HG03575 (cell line): ENCODE measurements around the gene C22orf23.

Experiments used
- ATAC-seq: cut with Tn5 transposase; IDR thresholded peaks from one replicate; pipeline ENCODE4 v1.9.1; 2021; ENCODE audit not compliant: unreplicated experiment, insufficient number of reproducible peaks, low FRiP score; ENCODE audit errors: extremely low read depth

C22orf23 gene

DNA sequence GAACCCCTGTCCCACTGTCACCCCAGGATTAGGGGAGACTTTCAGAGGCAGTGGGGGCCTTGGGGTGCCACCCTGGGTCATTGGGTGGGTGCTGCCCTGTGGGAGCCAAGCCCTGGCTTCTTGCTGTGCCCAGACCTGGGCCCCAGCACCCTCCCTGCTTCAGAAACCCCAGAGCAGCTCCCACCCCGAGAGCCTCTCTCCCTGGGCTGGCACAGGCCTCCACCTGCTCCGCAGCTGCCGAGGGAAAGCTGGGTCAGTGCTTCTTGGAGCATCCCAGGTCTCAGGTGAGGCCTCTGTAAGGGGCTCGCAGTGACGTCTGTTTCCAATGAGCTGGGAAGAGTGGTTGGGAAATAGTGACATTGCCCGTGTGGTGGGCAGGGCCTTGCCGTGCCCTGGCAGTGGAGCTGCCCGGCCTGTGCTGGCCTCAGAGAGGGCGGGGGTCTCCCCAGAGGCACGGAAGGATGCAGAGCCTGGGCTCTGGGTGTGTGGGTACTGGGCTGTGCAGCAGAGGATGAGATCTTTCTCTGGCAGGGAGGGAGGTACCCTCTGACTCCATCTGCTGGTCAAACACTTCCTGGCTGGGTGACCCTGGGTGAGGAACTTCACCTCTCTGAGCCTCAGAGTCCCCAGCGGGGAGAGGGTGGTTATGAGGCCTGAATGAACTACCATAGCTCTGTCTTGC lies 23.0 kb downstream of the C22orf23 start:
- no peak for ATAC-seq

DNA sequence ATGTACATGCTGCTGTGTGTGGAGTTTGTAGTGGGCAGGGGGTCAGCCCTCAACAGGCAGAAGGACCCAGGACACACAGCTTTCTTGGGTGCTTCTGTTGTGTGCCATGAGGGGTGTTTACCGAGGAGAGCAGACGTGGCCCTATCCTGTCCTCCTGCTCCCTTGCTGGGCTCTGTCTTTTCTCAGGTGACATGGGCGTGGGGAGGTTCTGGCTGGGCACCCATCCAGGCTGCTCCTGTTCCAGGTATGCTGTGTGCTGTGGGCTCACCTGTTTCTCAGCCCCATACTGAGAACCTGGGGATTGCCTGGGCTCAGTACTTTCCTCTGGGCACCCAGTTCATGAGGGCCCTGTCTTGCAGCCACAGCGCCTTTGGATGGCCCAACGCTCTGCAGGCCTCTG lies 24.0 kb downstream of the C22orf23 start:
- ATAC-seq, result no peak

DNA sequence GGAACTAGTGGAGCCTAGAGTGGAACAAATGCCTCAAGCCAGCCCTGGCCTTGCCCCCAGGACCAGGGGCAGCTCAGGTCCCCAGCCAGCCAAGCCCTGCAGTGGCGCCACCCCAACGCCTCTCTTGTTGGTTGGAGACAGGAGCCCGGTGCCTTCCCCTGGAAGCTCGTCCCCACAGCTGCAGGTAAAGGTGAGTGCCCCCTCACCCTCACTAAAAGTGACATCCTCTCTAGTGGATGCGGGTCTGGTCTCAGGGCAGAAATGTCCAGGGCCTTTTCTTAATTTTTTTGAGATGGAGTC lies 25.8 kb downstream of the C22orf23 start:
- no peak for ATAC-seq

DNA sequence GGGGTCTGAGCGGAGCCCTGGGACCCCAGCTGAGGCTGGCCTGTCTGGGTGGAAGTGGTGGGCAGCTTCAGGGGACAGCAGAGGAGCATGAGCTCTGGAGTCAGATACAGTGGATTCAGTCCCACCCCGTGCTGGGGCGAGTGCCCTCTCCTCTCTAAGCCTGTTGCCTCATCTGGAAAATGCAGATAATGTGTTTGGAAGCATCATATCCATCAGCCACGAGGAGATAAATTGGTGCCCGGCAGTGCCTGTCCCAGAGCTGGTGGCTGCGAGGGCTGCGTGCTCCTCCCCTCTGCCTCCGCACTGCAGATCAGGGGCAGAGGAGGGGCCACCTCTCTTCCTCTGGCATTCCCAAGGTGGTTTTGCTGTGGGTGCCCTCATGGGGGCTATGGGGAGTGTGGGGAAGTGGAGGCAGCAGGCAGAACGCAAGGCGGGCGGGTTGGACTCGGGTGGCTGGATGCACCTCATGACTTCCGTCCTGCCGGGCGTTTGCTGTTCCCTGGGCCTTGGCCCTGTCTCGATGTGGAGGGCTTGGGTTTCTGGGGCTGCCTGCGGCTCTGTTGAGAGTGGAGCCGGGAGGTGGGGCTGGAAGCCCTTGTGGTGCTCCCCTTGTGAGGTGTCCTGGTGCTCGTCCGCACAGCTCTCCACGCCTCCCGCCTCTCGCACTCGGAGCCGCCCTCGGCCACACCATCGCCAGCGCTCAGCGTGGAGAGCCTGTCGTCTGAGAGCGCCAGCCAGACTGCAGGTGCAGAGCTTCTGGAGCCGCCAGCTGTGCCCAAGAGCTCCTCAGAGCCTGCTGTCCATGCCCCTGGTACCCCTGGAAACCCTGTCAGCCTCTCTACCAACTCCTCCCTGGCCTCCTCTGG lies 26.4 kb downstream of the C22orf23 start:
- no peak for ATAC-seq

DNA sequence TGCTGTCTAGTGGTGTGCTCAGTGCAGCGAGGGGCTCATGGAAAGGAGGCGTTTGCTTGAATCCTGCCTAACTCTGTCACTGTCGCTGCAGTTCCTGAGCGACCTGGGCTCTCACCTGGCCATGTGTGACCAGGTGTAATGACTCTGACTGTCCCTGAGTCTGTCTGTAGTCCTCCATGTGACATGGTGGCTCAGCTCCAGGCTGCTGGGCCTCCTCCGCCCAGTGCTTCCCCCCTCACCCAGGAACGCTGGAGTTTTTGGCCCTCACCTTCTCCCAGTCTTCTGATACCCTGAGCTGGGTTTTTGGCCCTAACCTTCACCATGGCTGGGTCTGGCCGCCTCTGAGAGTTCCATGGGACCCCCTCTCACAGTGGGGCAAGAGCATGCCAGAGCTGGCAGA lies 27.0 kb downstream of the C22orf23 start:
- ATAC-seq, result no peak

DNA sequence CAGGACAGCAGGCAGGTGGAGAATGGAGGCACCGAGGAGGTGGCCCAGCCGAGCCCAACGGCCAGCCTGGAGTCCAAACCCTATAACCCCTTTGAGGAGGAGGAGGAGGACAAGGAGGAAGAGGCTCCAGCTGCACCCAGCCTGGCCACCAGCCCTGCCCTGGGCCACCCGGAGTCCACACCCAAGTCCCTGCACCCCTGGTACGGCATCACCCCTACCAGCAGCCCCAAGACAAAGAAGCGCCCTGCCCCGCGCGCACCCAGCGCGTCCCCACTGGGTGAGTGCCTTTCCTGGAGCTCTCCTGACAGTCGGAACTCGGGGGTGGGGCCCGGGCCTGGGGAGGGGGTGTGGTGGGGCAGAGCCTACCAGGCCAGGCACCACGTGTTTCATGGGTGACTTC lies 27.6 kb downstream of the C22orf23 start:
- no peak for ATAC-seq

DNA sequence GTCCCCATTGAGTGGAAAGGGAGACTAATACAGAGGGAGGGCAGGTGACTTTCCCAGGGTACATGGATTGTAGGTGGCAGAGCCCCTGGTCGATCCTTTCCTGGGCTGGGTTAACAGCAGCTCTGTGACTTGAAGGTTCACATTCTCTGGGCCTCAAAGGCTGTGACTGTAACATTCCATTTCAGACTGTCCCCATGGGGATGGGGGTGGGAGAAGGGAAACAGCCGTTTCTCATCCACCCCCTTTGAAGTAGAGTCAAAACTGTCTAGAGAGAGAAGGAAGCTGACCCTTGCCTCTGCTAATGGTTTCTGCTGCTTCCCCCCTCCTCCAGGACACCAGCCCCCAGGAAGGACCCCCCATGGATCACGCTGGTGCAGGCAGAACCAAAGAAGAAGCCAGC lies 28.1 kb downstream of the C22orf23 start:
- ATAC-seq, result no peak

DNA sequence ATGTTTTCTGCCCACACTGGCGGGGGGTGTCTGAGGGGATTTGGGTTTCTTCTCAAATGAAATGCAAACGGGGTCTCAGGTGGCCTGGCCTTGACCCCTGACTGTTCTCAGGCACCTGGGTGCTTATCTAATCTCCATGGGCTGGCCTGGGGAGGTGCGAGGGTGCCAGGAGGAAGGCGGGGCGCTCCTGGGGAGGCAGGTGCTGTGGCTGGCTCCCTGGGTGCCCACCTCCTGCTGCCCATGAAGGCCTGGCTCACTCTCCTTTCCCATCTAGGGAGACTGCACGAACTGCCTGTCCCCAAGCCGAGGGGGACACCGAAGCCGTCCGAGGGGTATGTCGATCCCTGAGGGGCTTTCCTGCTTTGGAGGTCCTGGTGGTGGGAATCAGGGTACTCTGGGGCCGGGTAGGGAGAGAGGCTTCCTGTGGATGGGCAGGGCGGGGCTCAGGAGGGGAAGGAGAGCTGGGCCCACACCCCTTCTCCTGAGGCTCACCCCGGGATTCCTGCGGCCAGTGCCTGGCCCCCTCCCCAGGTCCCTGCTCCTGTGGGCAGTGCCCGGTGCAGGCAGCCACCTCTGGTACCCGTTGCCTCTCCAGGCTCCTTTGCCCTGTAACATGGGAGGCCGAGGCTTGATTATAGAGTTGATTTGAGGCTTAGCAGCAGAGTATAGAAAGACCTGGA lies 28.9 kb downstream of the C22orf23 start:
- no peak for ATAC-seq

DNA sequence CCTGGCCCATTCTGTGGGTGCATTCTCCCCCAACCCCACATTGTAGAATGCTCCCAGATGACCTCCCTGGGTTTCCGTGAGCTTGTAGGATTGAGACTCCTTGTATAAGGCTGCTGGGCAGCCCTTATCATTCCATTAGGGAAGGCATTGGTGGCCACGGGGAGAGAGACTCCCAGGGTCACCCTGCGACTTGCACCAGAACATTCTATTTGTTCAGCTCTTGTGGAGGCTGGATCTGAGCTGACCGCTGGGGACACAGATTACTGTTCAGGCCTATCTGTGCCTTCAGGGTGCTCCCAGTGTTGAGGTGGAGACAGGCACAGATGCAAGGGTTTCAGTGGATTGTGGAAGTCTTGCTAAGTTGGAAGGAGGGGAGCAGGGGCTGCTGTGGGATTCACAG lies 29.5 kb downstream of the C22orf23 start:
- ATAC-seq, result no peak

DNA sequence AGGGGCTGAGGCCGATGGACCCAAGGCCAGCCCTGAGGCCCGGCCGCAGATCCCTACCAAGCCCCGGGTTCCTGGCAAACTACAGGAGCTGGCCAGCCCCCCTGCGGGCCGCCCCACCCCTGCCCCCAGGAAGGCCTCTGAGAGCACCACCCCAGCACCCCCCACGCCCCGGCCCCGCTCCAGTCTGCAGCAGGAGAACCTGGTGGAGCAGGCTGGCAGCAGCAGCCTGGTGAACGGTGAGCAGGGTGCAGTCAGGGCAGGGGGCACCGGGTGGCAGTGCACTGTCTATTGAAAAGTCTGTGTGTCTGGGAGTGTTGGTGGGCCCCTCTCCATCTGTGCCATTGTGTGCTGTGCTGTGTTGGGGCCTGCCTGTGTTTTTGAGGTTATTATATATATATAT lies 31.2 kb downstream of the C22orf23 start:
- no peak for ATAC-seq

DNA sequence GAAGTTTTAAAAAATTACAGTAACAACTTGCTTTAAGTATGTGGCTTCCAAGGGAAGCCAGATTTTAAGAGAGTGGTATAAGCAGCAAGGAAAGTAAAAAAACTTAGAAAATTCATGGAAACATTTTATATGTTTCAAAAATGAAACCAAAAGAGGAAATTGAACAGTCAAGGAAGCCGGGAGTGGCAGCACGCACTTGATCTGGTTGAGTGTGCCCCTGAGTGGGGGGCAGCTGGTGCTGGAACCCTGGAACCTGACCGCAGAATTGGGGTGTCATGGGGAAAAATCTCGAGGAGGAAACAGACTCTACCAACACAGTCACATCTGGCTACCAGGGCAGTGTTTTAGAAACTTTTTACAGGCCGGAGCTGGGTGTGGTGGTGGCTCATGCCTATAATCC lies 33.3 kb downstream of the C22orf23 start:
- no peak for ATAC-seq

DNA sequence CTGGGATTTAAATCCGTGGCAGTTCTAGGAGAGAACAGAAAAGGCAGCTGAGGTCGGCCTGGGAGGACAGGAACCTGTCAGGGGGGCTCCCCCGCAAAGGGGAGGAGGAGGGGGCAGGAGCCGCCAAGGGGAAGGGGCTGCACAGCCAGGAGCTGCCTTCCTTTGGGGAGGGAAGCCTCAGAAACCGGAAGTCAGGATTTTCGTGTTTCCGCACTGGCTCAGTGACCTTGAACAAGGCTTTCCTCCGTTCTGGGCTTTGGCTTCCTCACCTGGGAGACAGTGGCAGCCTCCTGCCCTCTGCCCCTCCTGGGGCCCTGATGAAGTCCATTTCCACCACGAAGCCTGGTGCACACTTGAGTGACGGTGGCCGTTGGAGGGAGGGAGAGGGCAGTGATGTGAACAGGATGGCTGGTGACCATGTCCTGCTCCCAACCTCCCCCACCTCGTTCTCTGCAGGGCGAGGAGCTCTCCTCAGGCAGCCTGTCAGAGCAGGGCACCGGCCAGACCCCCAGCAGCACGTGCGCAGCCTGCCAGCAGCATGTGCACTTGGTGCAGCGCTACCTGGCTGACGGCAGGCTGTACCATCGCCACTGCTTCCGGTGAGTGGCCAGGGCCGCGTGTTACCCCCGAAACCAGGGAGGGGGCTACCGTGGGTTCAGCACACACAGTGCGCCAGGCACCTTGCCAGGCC lies 34.7 kb downstream of the C22orf23 start:
- no peak for ATAC-seq

DNA sequence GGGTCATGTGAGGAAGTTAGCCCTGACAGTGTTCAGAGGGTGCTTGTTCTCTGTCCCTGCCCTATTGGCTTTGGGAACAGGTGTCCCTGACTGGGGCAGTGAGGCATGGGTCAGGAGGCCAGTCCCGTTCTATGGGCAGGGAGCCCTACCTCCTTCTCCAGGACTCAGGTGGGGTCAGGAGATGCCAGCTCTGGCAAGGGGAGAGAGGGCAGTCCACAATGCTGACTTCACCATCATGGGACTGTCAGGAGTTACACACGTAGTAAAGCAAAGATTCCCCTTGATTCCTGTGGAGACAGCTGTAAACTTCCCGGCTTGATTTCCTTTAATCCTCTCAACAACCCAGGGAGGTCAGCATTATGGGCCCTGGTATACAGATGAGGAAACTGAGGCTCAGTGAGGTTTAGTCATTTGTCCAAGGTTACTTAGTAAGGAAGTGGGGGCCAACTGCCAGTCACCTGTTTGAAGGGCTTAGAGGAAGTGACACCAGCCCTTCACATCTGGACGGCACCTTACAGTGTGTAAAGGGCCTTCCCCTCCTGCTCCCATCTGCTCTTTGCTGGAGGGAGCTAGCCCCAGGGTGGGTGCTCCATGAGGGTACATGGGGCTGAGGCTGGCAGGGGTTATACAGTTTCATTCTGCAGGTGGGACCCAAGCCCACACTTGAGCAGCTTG lies 35.4 kb downstream of the C22orf23 start:
- no peak for ATAC-seq

DNA sequence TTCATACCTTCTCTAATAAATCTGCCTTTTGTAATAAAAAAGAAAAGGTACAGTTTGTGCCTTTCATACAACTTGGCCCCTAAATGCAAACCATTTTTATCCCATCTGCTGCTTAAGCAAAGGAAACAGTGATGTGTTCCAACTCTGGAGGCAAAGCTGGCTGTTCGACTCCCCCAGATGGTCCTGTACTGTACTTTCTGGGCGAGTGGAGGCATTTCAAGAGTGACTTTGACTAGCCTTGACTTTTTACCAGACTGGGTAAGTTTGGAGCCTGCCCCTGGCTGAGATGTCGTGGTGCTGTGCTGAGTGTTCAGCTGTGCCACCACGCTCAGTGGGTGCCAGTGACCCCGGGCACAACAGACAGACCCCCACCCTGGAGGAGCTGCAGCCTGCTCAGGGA lies 37.1 kb downstream of the C22orf23 start:
- no peak for ATAC-seq

DNA sequence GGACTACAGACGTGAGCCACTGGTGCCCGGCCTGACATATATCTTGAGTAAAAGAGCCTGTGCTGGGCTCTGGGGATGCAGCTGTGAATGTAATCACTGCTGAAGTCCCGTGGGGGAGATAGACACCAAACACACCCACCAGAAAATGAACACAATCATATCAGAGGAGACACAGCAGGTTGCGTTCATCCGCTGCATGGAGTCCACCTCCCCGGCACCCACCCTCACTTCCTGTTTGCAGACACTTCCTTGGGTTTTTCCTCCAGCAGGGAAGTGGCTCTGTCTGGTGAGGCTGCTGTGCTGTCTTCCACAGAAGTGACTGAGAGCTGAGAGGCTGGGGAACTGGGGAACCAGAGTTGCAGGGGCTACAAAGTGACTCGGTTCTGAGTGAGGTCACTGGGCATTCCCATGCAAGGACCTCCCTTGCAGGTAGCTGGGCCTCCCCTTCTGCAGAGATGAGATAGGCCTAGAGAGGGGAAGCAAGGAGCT lies 40.1 kb downstream of the C22orf23 start:
- ATAC-seq, result no peak

DNA sequence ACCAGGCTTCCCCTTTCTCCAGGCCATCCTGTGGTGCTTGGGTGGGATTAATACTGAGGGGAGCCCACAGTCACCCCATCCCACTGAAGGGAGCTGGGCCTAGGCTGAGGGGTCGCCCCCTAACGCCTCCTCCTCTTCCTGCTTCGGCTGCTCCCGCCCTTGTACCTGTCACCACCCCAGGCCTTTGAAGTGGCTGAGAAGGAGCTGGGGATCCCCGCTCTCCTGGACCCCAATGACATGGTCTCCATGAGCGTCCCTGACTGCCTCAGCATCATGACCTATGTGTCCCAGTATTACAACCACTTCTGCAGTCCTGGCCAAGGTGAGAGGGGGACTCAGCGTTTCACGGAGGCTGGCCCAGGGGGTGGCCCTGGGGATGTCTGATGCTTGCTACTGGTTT lies 41.2 kb downstream of the C22orf23 start:
- ATAC-seq, result no peak

DNA sequence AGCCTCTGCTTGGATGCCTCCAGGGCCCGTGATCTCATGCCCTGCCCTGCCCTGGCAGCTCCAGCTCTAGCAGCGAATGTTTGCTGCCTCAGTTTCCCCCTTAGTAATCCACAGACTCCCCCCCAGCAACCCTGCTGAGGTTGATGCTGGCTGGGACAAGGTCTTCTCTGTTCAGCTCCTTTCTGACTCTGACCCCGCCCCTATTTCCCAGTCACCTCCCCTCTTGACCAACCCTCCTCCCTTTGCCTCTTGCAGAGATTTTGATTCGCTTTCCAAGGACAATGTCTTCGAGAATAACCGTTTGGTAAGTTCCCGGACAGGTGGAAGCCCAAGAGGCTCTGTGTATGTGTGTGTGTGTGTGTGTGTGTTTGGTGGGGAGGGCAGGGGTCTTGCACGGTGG lies 41.7 kb downstream of the C22orf23 start:
- ATAC-seq, result no peak

DNA sequence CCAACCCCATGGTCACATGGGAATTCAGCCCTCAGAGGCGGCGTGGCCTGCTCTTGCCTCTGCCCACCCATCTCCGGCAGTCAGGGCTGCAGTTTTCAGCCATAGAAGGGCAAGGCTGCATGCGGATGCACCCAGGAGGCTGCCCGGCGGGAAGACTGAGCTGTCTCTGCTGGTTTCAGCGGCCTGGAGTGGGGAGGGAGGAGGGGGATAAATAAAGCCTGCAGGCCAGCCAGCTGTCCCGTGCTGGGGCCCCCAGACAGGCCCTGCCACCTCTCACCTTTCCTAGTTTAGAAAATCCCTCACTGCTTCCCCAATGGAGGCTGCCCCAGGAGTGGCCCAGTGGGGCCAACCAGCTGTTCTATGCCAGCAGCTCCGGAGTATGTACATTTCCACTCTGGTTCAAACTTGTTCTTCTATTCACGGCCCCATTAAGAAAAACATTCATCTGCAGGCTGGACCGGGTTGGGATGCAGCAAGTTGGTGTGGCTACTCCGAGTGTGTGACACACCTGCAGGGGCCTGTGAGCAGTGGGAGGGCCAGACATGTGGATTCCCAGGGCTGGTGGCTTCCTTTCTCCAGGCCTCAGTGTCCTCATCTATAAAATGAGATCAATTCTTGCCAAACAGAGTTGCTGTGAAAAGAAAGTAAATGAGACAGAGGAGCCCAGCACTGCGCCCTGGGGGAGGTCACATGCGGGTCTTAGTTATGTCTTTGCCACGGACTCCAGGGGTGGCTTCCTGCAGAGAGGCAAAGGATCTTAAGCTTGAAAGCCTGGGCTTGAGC lies 42.3 kb downstream of the C22orf23 start:
- no peak for ATAC-seq
